Left ventricle myocardium inferior (tissue), 1 donor: ENCODE measurements around the gene MMP25. TPM values are rescaled to one million over a fixed set of nuclear protein-coding genes. Genes with fewer than 3 reads are reported as not detected.
A peak's percentile ranks its signal among the peaks of the same experiment; 100 is the strongest.

Experiments used
- DNase-seq: peaks from one replicate; pipeline ENCODE4 v3.0.0-alpha.2; 2020
- H3K27ac ChIP-seq: fragments of 200-600 bp; replicated peaks from 2 replicates; pipeline ENCODE4 v1.8.0; 2021
- H3K27me3 ChIP-seq: fragments of 200-600 bp; 2 replicates; pipeline ENCODE4 v1.8.0; 2021; ENCODE audit warnings: low read depth
- H3K36me3 ChIP-seq: fragments of 200-600 bp; 2 replicates; pipeline ENCODE4 v1.8.0; 2021
- H3K4me1 ChIP-seq: fragments of 200-600 bp; 2 replicates; pipeline ENCODE4 v1.8.0; 2021
- H3K4me3 ChIP-seq: fragments of 200-600 bp; 2 replicates; pipeline ENCODE4 v1.8.0; 2021; ENCODE audit warnings: mild to moderate bottlenecking, moderate library complexity
- H3K9me3 ChIP-seq: fragments of 200-600 bp; replicated peaks from 2 replicates; pipeline ENCODE4 v1.8.0; 2021
- intact Hi-C: fragments of 100-400 bp; cut with micrococcal nuclease; formaldehyde crosslinking; loops from one replicate; pipeline ENCODE4 v1.11.0; 2022
- total RNA-seq: library from RNA; stranded (reverse); fragmentation: NEBNext Ultra II Directional; extraction: Animal tissue kit (Norgen Biotek cat#: 25700); gene quantifications from one replicate; pipeline ENCODE4 v1.2.1, GENCODE V29; 2021
- TF ChIP-seq, protein P1 (sequence below): fragments of 200-600 bp; IDR thresholded peaks from 2 replicates; pipeline ENCODE4 v1.8.0; 2021; ENCODE audit warnings: antibody characterized with exemption, mild to moderate bottlenecking, borderline replicate concordance
- donor health status: DM: no; HTN: yes; CAD: no; lungs with severe emphysema.

Gene MMP25
- total RNA-seq, 1 donor from 2014 or later: 1.2 TPM

DNA sequence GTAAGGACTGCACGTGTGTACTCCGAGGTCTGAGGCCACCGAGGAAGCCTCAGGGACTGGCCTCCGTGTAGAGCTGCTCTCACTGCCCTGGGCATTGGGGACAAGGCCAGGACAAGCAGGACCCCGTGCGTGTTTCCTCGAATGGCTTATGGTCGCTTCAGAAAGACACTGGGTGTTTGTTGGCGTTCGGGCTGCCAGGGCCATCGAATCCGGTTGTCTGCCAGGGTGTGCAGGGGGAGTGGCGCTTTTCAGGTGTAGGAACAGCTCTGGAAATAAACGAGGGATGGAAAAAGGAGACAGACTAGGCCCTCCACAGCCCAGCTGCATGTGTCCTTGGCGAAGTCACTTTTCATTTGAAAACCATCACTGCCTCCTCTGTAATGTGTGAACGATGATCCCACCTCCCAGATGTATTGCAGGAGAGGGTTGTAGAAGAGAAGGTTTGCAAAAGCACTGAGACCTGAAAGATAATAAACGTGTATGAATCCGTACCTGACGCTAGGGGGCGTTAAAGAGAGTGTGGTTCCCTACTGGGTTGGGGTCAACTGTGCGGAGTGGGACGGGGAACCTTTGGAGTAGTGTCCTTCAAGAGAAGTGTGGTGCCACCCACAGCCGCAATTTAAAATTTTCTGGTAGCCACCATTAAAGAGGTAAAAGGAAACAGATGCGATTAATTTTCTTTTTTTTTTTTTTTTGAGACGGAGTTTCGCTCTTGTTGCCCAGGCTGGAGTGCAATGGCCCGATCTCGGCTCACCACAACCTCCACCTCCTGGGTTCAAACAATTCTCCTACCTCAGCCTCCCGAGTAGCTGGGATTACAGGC is 54.9 kb downstream of the MMP25 start:
- Histone ChIP-seq H3K4me1 (peaks cover 38% of the 10 kb centered on the region), H3K9me3 (no peaks in the 10 kb centered on the region), H3K4me3 (peak overlapping the region; percentile 37), H3K27ac (peak overlapping the region; percentile 92), H3K36me3 (no peaks in the 10 kb centered on the region), H3K27me3 (peaks cover 11% of the 10 kb centered on the region)
- DNase-seq: no peak
- intact Hi-C loops: no loop called here
- TF ChIP-seq, protein P1, sequence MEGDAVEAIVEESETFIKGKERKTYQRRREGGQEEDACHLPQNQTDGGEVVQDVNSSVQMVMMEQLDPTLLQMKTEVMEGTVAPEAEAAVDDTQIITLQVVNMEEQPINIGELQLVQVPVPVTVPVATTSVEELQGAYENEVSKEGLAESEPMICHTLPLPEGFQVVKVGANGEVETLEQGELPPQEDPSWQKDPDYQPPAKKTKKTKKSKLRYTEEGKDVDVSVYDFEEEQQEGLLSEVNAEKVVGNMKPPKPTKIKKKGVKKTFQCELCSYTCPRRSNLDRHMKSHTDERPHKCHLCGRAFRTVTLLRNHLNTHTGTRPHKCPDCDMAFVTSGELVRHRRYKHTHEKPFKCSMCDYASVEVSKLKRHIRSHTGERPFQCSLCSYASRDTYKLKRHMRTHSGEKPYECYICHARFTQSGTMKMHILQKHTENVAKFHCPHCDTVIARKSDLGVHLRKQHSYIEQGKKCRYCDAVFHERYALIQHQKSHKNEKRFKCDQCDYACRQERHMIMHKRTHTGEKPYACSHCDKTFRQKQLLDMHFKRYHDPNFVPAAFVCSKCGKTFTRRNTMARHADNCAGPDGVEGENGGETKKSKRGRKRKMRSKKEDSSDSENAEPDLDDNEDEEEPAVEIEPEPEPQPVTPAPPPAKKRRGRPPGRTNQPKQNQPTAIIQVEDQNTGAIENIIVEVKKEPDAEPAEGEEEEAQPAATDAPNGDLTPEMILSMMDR: peak; percentile 52

DNA sequence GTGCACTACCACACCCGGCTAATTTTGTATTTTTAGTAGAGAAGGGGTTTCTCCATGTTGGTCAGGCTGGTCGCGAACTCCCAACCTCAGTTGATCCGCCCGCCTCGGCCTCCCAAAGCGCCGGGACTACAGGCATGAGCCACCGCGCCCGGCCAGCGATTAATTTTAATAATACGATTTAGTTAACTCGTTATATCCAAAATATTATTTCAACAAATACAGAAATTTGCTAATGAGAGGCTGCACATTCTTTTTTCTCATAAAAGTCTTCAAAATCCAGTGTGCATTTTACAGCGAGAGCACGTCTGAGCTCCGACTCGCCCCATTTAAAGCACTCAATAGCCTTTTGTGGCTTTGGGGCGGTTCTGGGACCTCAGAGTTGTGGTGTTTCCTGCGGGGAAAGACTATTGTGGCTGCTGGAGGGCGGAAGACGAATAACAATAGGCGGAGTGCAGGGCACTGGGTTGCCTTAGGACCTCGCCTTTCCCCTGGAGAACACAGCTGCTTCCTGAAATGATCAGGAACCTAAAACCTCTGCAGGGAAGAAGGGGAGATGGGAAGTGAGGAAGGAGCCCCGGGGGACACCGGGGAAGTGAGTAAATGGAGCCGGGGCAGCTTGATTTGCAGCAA is 55.6 kb downstream of the MMP25 start:
- DNase-seq: peak; percentile 43

DNA sequence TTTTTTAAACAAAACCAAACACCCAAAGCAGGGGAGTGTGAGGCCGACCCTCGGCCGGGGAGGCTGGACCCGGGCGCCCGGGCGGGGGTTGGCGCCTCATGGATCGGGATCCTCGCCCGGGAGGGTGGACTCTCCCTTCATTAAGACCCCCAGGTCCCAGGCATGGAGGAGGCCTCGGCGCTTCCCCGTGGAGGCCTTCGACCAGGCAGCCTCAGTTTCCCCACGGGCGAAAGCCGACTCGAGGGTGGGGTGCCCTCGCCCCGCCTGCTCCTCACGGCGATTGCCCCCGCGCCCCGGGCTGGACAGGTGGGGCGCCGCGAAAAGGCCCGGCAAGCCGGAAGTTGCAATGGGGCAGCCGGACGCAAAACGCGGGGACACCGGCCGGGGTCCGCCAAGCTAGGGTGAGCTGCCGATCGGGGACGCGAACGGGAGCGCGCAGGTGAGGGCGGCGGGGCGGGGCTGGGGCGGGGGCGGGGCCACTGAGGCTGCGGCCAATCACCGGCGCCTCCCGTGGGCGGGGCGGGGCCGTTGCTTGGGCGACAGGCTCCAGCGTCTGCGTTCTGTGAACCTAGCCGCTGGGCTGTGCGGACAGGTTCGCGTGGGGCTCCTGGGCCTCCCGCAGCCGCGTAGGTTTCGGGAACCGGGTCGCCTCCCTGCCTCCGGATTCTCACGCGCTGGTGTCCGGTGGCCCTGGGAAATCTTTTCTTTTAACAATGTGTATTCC is 60.0 kb downstream of the MMP25 start:
- H3K27ac ChIP-seq: peak overlapping the region; percentile 90
- H3K27me3 ChIP-seq: no peaks in the 10 kb centered on the region
- DNase-seq: peak; percentile 91
- TF ChIP-seq, protein P1: no peak
- peak overlapping the region; percentile 74 for H3K4me3 ChIP-seq
- H3K4me1 ChIP-seq: peaks cover 30% of the 10 kb centered on the region
- H3K36me3 ChIP-seq: no peaks in the 10 kb centered on the region
- H3K9me3 ChIP-seq: no peaks in the 10 kb centered on the region
- intact Hi-C loops: no loop called here

More for the DNA sequence above, 55.6 kb downstream of the MMP25 start:
- Histone ChIP-seq H3K27ac (peak overlapping the region; percentile 92), H3K36me3 (no peaks in the 10 kb centered on the region), H3K4me1 (peaks cover 43% of the 10 kb centered on the region), H3K27me3 (peaks cover 11% of the 10 kb centered on the region), H3K4me3 (peak overlapping the region; percentile 37), H3K9me3 (no peaks in the 10 kb centered on the region)
- TF ChIP-seq, protein P1: no peak
- intact Hi-C loops: no loop called here

Other genes with a start within 250 kb of the MMP25 start
- gene PRSS41, start 248.1 kb upstream of the MMP25 start, total RNA-seq: not detected
- gene PRSS21, start 229.3 kb upstream of the MMP25 start, total RNA-seq: not detected
- gene ZG16B, start 216.3 kb upstream of the MMP25 start, total RNA-seq: 0.27 TPM
- not detected for gene PRSS22, start 188.4 kb upstream of the MMP25 start, total RNA-seq
- gene FLYWCH2, start 163.3 kb upstream of the MMP25 start, total RNA-seq: 23.2 TPM
- gene FLYWCH1, start 134.6 kb upstream of the MMP25 start, total RNA-seq: 35.7 TPM
- gene KREMEN2, start 82.3 kb upstream of the MMP25 start, total RNA-seq: not detected
- 9.2 TPM for gene PAQR4, start 77.2 kb upstream of the MMP25 start, total RNA-seq
- gene PKMYT1, start 66.1 kb upstream of the MMP25 start, total RNA-seq: 1.3 TPM
- gene CLDN9, start 33.6 kb upstream of the MMP25 start, total RNA-seq: 1.2 TPM
- not detected for gene CLDN6, start 28.4 kb upstream of the MMP25 start, total RNA-seq
- 66.2 TPM for gene TNFRSF12A, start 26.2 kb upstream of the MMP25 start, total RNA-seq
- gene HCFC1R1, start 22.6 kb upstream of the MMP25 start, total RNA-seq: 48.5 TPM
- 9.1 TPM for gene THOC6, start 22.5 kb upstream of the MMP25 start, total RNA-seq
- gene BICDL2, start 9.6 kb upstream of the MMP25 start, total RNA-seq: 0.05 TPM
- gene IL32, start 19.1 kb downstream of the MMP25 start, total RNA-seq: 36.3 TPM
- not detected for gene ZSCAN10, start 52.7 kb downstream of the MMP25 start, total RNA-seq
- 8.0 TPM for gene ZNF205, start 66.0 kb downstream of the MMP25 start, total RNA-seq
- gene ZNF213, start 88.5 kb downstream of the MMP25 start, total RNA-seq: 6.2 TPM
- gene OR1F1, start 141.6 kb downstream of the MMP25 start, total RNA-seq: not detected
- gene ZNF200, start 188.6 kb downstream of the MMP25 start, total RNA-seq: 5.8 TPM
- 0.49 TPM for gene MEFV, start 210.1 kb downstream of the MMP25 start, total RNA-seq
- gene ZNF263, start 236.9 kb downstream of the MMP25 start, total RNA-seq: 9.9 TPM